SU-DHL-6 (cell line): ENCODE data around the gene PCIF1.

Experiments used
- H2AFZ ChIP-seq: fragments of 200-600 bp; sonication (generic); 2 replicates; pipeline ENCODE4 v1.6.1; 2014; ENCODE audit warnings: low read depth, mild to moderate bottlenecking, moderate library complexity, mixed read lengths, antibody characterized with exemption, low read length; ENCODE audit not compliant: severe bottlenecking
- H3F3A ChIP-seq: fragments of 200-600 bp; shearing (Covaris generic); 2 replicates; pipeline ENCODE4 v1.6.0; 2016; ENCODE audit warnings: antibody characterized with exemption, mild to moderate bottlenecking; ENCODE audit not compliant: insufficient read depth
- H3K27ac ChIP-seq: fragments of 200-600 bp; sonication (generic); 2 replicates; pipeline ENCODE4 v1.5.1; 2016; ENCODE audit warnings: low read depth, mild to moderate bottlenecking, low read length, moderate library complexity, mixed read lengths
- H3K27me3 ChIP-seq: fragments of 200-600 bp; sonication (generic), shearing (Covaris generic); 2 replicates; pipeline ENCODE4 v1.6.0; 2014; ENCODE audit warnings: mild to moderate bottlenecking, low read length
- H3K36me3 ChIP-seq: fragments of 200-600 bp; sonication (generic); 2 replicates; pipeline ENCODE4 v1.6.1; 2014; ENCODE audit warnings: mild to moderate bottlenecking, low read length, mixed read lengths
- H3K4me2 ChIP-seq: fragments of 300-600, 200-600 bp; shearing (Covaris generic), sonication (generic); 2 replicates; pipeline ENCODE4 v1.6.0; 2014; ENCODE audit warnings: low read length, low read depth, mild to moderate bottlenecking; ENCODE audit not compliant: poor library complexity, severe bottlenecking
- H3K4me3 ChIP-seq: fragments of 200-600 bp; sonication (generic); 2 replicates; pipeline ENCODE4 v1.5.1; 2014; ENCODE audit warnings: antibody characterized with exemption, low read length, mild to moderate bottlenecking, mixed read lengths; ENCODE audit not compliant: insufficient read depth, poor library complexity, severe bottlenecking
- H3K79me2 ChIP-seq: fragments of 200-600 bp; sonication (generic); 2 replicates; pipeline ENCODE4 v1.6.1; 2014; ENCODE audit warnings: mild to moderate bottlenecking, low read length, moderate library complexity; ENCODE audit not compliant: insufficient read depth
- H3K9ac ChIP-seq: fragments of 200-600 bp; sonication (generic); 2 replicates; pipeline ENCODE4 v1.7.0; 2014; ENCODE audit warnings: mild to moderate bottlenecking, low read length
- H3K9me2 ChIP-seq: fragments of 200-600 bp; sonication (generic); replicated peaks from 2 replicates; pipeline ENCODE4 v1.6.1; 2014; ENCODE audit warnings: low read length; ENCODE audit not compliant: insufficient read depth
- H3K9me3 ChIP-seq: fragments of 200-600 bp; sonication (generic); 2 replicates; pipeline ENCODE4 v1.6.1; 2014; ENCODE audit warnings: low read length, mixed read lengths; ENCODE audit not compliant: insufficient read depth
- H4K20me1 ChIP-seq: fragments of 200-600 bp; sonication (generic); 2 replicates; pipeline ENCODE4 v1.6.1; 2014; ENCODE audit warnings: low read depth, mild to moderate bottlenecking, antibody characterized with exemption, low read length, moderate library complexity, mixed read lengths
- CTCF ChIP-seq: fragments of 200-600 bp; sonication (generic); IDR thresholded peaks from one replicate; pipeline ENCODE4 v1.5.1; 2017; ENCODE audit warnings: antibody characterized with exemption, mild to moderate bottlenecking, low read length, moderate library complexity; ENCODE audit not compliant: insufficient read depth, poor library complexity, severe bottlenecking
- EZH2phosphoT487 ChIP-seq: fragments of 200-600 bp; sonication (generic), shearing (Covaris generic); conservative IDR thresholded peaks from 2 replicates; pipeline ENCODE4 v1.6.1; 2018; ENCODE audit warnings: mild to moderate bottlenecking, antibody characterized with exemption, low read length, moderate library complexity, mixed read lengths

The PCIF1 gene

GRCh38 chr20:45904583-45905504, 29.6 kb upstream of the PCIF1 start:
- Histone ChIP-seq H3K4me2 (no peak overlapping the region), H3K4me3 (no peak overlapping the region), H3F3A (no peaks in the 10 kb centered on the region), H4K20me1 (no peaks in the 10 kb centered on the region), H3K9ac (no peak overlapping the region), H3K9me2 (no peaks in the 10 kb centered on the region), H3K27ac (no peak overlapping the region), H2AFZ (no peak overlapping the region), H3K36me3 (no peaks in the 10 kb centered on the region), H3K27me3 (no peaks in the 10 kb centered on the region), H3K79me2 (no peaks in the 10 kb centered on the region), H3K9me3 (no peaks in the 10 kb centered on the region)
- no peak for TF ChIP-seq CTCF
- no peak for TF ChIP-seq EZH2phosphoT487

- Histone ChIP-seq H3K9me3 (no peaks in the 10 kb centered on the region), H3K4me2 (no peak overlapping the region), H3K36me3 (no peaks in the 10 kb centered on the region), H3K79me2 (no peaks in the 10 kb centered on the region), H3K9me2 (no peaks in the 10 kb centered on the region), H4K20me1 (no peaks in the 10 kb centered on the region), H3K4me3 (no peak overlapping the region), H3K27me3 (no peaks in the 10 kb centered on the region), H3K27ac (no peak overlapping the region), H3K9ac (no peak overlapping the region), H3F3A (no peaks in the 10 kb centered on the region), H2AFZ (no peak overlapping the region)
- TF ChIP-seq CTCF (no peak), EZH2phosphoT487 (no peak)
Observed at GRCh38 chr20:45905505-45906079, 28.9 kb upstream of the PCIF1 start.

- Histone ChIP-seq H3K79me2 (no peaks in the 10 kb centered on the region), H3K36me3 (no peaks in the 10 kb centered on the region), H2AFZ (no peak overlapping the region), H3K27ac (no peak overlapping the region), H3K27me3 (no peaks in the 10 kb centered on the region), H3K4me3 (no peak overlapping the region), H3F3A (no peaks in the 10 kb centered on the region), H3K9me3 (no peaks in the 10 kb centered on the region), H3K4me2 (no peak overlapping the region), H3K9me2 (no peaks in the 10 kb centered on the region), H4K20me1 (no peaks in the 10 kb centered on the region), H3K9ac (no peak overlapping the region)
- no peak for TF ChIP-seq EZH2phosphoT487
- no peak for TF ChIP-seq CTCF
Observed at GRCh38 chr20:45907219-45907948, 27.1 kb upstream of the PCIF1 start.
